GM21576 (cell line): Measurements from ENCODE around the gene E2F2.

Experiments
- ATAC-seq: cut with Tn5 transposase; IDR thresholded peaks from one replicate; pipeline ENCODE4 v1.9.1; 2021; ENCODE audit warnings: mild to moderate bottlenecking, moderate library complexity; ENCODE audit not compliant: unreplicated experiment

E2F2 gene

GRCh38 chr1:23489842-23490241, 41.2 kb downstream of the E2F2 start:
- ATAC-seq = no peak

DNA sequence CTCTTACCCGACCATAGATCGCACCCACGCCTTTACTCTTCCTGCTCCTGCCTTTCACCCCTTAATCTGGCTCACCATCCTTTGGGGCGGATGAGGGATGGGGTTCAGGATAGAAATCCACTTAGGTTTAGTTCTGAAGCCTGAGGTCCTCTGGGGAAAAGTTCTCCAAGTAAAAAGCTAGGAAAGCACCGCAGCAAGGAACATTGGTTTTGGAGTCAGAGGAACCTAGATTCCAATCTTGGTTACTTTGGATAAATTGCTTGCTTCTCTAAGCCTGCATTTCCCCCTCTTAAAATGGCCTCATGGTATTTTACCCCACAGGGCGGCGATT, 46.1 kb downstream of the E2F2 start:
- ATAC-seq = no peak

- no peak for ATAC-seq
Observed at GRCh38 chr1:23484253-23485001, 46.6 kb downstream of the E2F2 start.

- ATAC-seq = no peak
Observed at GRCh38 chr1:23483321-23484252, 47.4 kb downstream of the E2F2 start, which contains the start of gene ASAP3. Gene ASAP3 (minus strand): TSS chr1:23484179. CDS start chr1:23484133, 46 bp downstream.

GRCh38 chr1:23481904-23482303, 49.1 kb downstream of the E2F2 start:
- no peak for ATAC-seq

DNA sequence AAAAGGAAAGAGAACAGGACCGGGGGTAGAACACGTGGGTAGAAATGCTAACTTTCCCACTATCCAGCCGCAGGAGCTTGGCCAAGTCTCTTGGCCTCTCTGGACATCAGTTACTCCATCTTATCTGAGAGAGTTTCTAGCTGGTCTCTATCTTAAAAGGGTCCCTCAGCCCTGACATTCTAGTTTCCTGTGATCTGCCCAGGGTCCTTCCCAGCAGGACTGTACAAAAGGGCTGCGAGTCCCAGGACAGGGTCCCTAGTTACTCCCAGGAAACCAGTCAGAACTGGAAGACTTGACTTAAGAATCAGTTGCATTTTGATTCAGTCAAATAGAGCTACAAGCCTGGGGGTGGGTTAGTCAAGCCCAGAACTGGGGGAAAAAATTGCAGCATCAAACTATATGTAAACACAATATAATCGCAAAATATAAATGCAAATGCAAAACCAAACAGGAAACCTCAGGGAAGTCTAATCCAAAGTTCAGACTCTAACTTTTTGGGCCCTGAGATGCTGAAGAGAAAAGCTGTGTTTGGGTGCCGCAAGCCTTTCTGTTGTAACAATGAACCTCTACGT, 49.9 kb downstream of the E2F2 start:
- no peak for ATAC-seq

GRCh38 chr1:23480187-23481025, 50.6 kb downstream of the E2F2 start:
- ATAC-seq = no peak

GRCh38 chr1:23479666-23479941, 51.4 kb downstream of the E2F2 start:
- ATAC-seq = no peak

DNA sequence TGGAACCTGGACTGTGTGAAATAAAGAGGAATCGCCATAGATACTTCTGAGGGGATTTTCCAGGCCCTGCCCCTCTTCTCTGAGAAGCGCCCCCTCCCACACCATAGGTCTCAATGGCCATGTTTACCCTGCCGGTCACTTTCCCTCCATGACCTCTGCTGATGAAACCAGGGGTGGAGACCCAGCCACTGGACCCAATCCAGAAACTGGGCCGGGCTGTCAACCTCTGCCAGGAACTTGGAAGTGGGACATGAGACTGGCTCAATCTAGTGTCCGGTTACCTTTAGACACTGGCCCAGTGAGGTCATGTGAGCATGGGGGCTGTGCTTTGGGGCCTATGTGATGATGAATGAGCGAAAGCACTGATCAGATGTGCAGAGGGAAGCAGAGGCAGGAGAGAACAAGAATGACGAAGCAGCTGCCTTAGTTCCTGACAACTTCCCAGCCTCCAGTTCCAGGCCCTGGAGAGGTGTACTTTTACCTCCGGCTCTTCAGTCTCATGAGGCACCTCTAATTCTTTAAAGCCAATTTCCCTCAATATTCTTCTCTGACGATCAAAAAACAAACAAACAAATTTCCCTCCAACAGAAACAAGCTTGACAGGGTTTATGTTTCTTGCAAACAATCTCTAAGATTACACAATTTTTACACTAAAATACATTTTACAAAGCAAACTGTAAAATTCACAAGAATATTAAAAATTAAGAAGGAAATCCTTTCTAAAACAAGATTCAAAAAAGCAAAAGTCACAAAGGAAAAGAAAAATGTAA, 52.0 kb downstream of the E2F2 start:
- no peak for ATAC-seq

- ATAC-seq = no peak
Observed at GRCh38 chr1:23477359-23478144, 53.5 kb downstream of the E2F2 start.

GRCh38 chr1:23475641-23476040, 55.4 kb downstream of the E2F2 start:
- ATAC-seq = no peak

- ATAC-seq = no peak
Observed at GRCh38 chr1:23475134-23475628, 55.9 kb downstream of the E2F2 start.

GRCh38 chr1:23473037-23473800, 57.8 kb downstream of the E2F2 start:
- ATAC-seq = no peak

GRCh38 chr1:23472351-23473036, 58.5 kb downstream of the E2F2 start:
- ATAC-seq = no peak

GRCh38 chr1:23471473-23472075, 59.5 kb downstream of the E2F2 start:
- ATAC-seq = no peak

DNA sequence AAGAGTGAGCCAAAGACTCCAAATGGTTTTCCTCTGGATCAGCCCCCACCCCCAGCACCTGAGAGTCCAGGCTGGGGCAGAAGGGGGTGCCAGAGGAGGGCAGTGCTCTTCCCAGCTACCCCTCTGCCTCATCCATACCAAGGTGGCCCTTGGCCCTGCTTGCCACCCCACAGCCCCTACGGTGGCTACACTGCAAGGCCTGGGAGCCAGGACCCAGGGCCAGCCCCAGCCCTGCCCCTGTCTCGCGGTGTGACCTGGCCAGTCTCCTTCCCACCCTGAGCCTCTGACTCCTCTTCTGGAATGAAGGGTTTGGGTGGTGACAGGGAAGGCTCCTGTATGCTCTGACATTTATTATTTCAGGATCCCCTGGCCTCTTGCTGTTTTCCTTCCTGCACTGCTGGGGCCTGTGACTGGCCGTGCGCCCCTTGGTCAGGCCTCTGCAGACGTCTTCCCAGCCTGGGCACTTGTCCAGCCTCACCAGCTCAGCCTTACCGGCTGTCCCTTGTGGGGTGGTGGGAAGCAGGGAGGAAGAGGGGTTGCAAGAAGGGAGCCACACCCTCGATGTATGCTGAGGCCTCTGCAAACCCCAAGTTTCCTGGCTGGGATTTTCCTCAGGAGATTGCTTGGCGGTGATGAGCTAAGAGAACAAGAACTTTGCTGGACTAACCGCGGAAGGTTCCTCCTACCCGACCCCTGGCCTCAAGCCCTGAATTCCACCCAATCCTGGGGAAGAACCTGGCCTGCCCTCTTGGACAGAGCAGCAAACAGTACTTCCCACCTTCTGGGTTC, 60.6 kb downstream of the E2F2 start:
- no peak for ATAC-seq
